B cell (primary cell): Measurements from ENCODE around the gene MMP11. TPM values are rescaled to one million over a fixed set of nuclear protein-coding genes. Genes with fewer than 3 reads are reported as not detected.

Experiments
- ATAC-seq: fragments of 200-7000 bp; cut with Tn5 transposase; one replicate; pipeline ENCODE4 v1.10.0; 2021; ENCODE audit warnings: low read depth, mild to moderate bottlenecking, moderate number of reproducible peaks, moderate library complexity
- CTCF ChIA-PET: fragments of 350-600 bp; sonication (Branson Sonifier 250); formaldehyde crosslinking; loops from one replicate; lab custom pipeline; 2021; ENCODE audit warnings: antibody characterized with exemption, inconsistent platforms; lab: Charles Lee
- POLR2A ChIA-PET: fragments of 350-600 bp; sonication (Branson Sonifier 250); formaldehyde crosslinking; loops from one replicate; lab custom pipeline; 2021; ENCODE audit warnings: antibody characterized with exemption; lab: Charles Lee
- DNase-seq: peaks from one replicate; pipeline ENCODE4 v3.0.0; 2013
- H2AFZ ChIP-seq: 2 replicates; pipeline ENCODE4 v1.6.1; 2012; ENCODE audit warnings: mild to moderate bottlenecking, low read depth, low read length; ENCODE audit not compliant: insufficient read depth, poor library complexity, severe bottlenecking
- H3K27ac ChIP-seq, 2 donors: 1 replicate in 1 of 2; 2 replicates in 1 of 2; pipeline ENCODE4 v1.5.1; 2012 to 2013; ENCODE audit warnings: low read length in 2 of 2, mild to moderate bottlenecking in 2 of 2, moderate library complexity in 1 of 2
- H3K27me3 ChIP-seq, 4 experiments: fragments of 200-600 bp in 1 of 4; sonication (generic) in 1 of 4; replicated peaks in 1 of 4; 1 replicate in 2 of 4; 2 replicates in 2 of 4; pipeline versions ENCODE4 v1.6.1 to v1.7.0; 2013 to 2016; ENCODE audit warnings: low read length in 3 of 4, mild to moderate bottlenecking in 2 of 4, mixed read lengths in 1 of 4, moderate library complexity in 1 of 4; ENCODE audit not compliant: insufficient read depth in 4 of 4, control insufficient read depth in 3 of 4; ENCODE audit errors: control extremely low read depth in 1 of 4
- H3K36me3 ChIP-seq, 2 experiments: replicated peaks in 1 of 2; 1 replicate in 1 of 2; 2 replicates in 1 of 2; pipeline versions ENCODE4 v1.6.1 to v1.7.1; 2013; ENCODE audit warnings: low read length in 1 of 2; ENCODE audit not compliant: insufficient read depth in 2 of 2, control insufficient read depth in 1 of 2; ENCODE audit errors: control extremely low read depth in 1 of 2, extremely low read depth in 1 of 2
- H3K4me1 ChIP-seq, 2 donors: fragments of 200-600 bp in 1 of 2; sonication (generic) in 1 of 2; 1 replicate in 1 of 2; 2 replicates in 1 of 2; pipeline versions ENCODE4 v1.5.1 to v1.6.1; 2013 to 2017; ENCODE audit warnings: low read length in 2 of 2; ENCODE audit not compliant: control insufficient read depth in 2 of 2, insufficient read depth in 2 of 2
- H3K4me2 ChIP-seq: replicated peaks from 2 replicates; pipeline ENCODE3; 2012; ENCODE audit warnings: mild to moderate bottlenecking, low read depth, low read length; ENCODE audit not compliant: poor library complexity, severe bottlenecking
- H3K4me3 ChIP-seq, 5 experiments: fragments of 200-600 bp in 1 of 5; sonication (generic) in 1 of 5; 1 replicate in 3 of 5; 2 replicates in 2 of 5; pipeline versions ENCODE4 v1.5.1 to v1.7.0; 2011 to 2016; ENCODE audit warnings: low read length in 4 of 5, mild to moderate bottlenecking in 4 of 5, low read depth in 2 of 5, control low read depth in 1 of 5, moderate library complexity in 1 of 5; ENCODE audit not compliant: insufficient read depth in 1 of 5; ENCODE audit errors: control extremely low read depth in 1 of 5, extremely low read depth in 1 of 5
- H3K79me2 ChIP-seq: fragments of 200-600 bp; sonication (generic); one replicate; pipeline ENCODE4 v1.6.0; 2016; ENCODE audit warnings: low read length; ENCODE audit not compliant: control insufficient read depth, insufficient read depth
- H3K9ac ChIP-seq: fragments of 200-600 bp; sonication (generic); 2 replicates; pipeline ENCODE4 v1.6.1; 2017; ENCODE audit warnings: mild to moderate bottlenecking, low read length, moderate library complexity
- H3K9me3 ChIP-seq, 3 donors: one replicate each; pipeline versions ENCODE4 v1.6.1 to v1.7.1; 2013; ENCODE audit warnings: low read length in 2 of 3; ENCODE audit not compliant: control insufficient read depth in 2 of 3, insufficient read depth in 1 of 3; ENCODE audit errors: control extremely low read depth in 1 of 3
- H4K20me1 ChIP-seq: 2 replicates; pipeline ENCODE4 v1.6.0; 2012; ENCODE audit warnings: mild to moderate bottlenecking, low read length; ENCODE audit not compliant: insufficient read depth, control insufficient read depth, poor library complexity, severe bottlenecking
- H3K27ac Mint-ChIP-seq: one replicate; pipeline ENCODE4 v1.8.0; 2021; ENCODE audit warnings: mixed read lengths
- H3K27me3 Mint-ChIP-seq: one replicate; pipeline ENCODE4 v1.8.0; 2021; ENCODE audit warnings: mixed read lengths
- H3K4me1 Mint-ChIP-seq: one replicate; pipeline ENCODE4 v1.8.0; 2021; ENCODE audit warnings: mixed read lengths
- H3K4me3 Mint-ChIP-seq: one replicate; pipeline ENCODE4 v1.8.0; 2021; ENCODE audit warnings: mixed read lengths
- H3K9me3 Mint-ChIP-seq: one replicate; pipeline ENCODE4 v1.8.0; 2022; ENCODE audit warnings: mixed read lengths; ENCODE audit not compliant: insufficient read depth
- EZH2 ChIP-seq: IDR thresholded peaks from 2 replicates; pipeline ENCODE4 v1.6.1; 2012; ENCODE audit warnings: borderline replicate concordance, low read depth, mild to moderate bottlenecking, moderate library complexity, low read length; ENCODE audit not compliant: insufficient read depth, poor library complexity, severe bottlenecking
- WGBS: methylation state at CpG from one replicate; pipeline ENCODE4 v1.1.5; 2013; ENCODE audit warnings: missing lambda C conversion rate; ENCODE audit not compliant: insufficient coverage; 5-methylcytosine and 5-hydroxymethylcytosine counted together
- intact Hi-C: fragments of 100-400 bp; cut with micrococcal nuclease; formaldehyde crosslinking; loops from one replicate; pipeline ENCODE4 v1.10.0; 2022
- polyA plus RNA-seq: library from polyadenylated mRNA; depleted of rRNA; stranded (reverse); fragments of >200 nt; gene quantifications from 2 replicates; pipeline ENCODE4 v1.2.3, GENCODE V29; 2012
- total RNA-seq, 2 donors: library from RNA; stranded (reverse); fragments of 120-200 nt in 1 of 2; gene quantifications; 1 replicate in 1 of 2; 2 replicates in 1 of 2; pipeline versions ENCODE4 v1.2.3 to v1.2.4, GENCODE V29; 2013 to 2022
- TF ChIP-seq, protein P1 (sequence below): fragments of 200-600 bp; IDR thresholded peaks from one replicate; pipeline ENCODE4 v1.8.0; 2022; ENCODE audit warnings: antibody characterized with exemption, mild to moderate bottlenecking

MMP11 gene
- total and polyA plus RNA-seq, 2 donors (not counting 1 experiment from before 2014, with no cell fraction given) = 11.6 to 19.0 TPM

DNA sequence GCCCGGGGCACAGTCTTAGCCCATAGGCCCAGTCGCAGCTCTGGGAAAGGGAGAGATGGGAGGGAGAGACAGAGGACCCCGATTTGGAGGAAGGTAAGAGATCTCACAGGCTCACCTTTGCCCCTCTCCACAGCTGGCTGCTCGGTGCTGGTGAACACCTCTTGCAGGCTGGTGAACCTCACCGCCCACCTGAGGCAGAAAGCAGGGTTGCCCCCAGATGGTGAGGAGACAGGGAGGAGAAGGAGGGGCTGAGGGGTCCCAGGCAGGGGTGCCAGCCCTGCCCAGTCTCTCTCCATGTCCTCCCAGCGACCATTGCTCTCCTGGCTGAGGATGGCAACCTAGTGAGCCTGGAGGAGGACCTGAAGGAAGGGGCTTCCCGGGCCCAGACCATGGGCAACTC, 8.7 kb upstream of the MMP11 start:
- Histone ChIP-seq H3K4me3 (peak overlapping the region; percentile 30 to 65 (median 50)), H3K27ac (peak overlapping the region; percentile 34 to 73), H2AFZ (peak overlapping the region; percentile 78), H3K36me3 (no peaks in the 10 kb centered on the region), H3K4me2 (peak overlapping the region; percentile 92), H3K4me1 (peaks cover 40 to 58% of the 10 kb centered on the region in 2 donors), H3K9ac (peak overlapping the region; percentile 61), H3K9me3 (no peaks in the 10 kb centered on the region), H3K79me2 (peaks cover 24% of the 10 kb centered on the region), H3K27me3 (no peaks in the 10 kb centered on the region), H4K20me1 (peaks cover 14% of the 10 kb centered on the region)
- no peak for TF ChIP-seq EZH2
- TF ChIP-seq, protein P1, sequence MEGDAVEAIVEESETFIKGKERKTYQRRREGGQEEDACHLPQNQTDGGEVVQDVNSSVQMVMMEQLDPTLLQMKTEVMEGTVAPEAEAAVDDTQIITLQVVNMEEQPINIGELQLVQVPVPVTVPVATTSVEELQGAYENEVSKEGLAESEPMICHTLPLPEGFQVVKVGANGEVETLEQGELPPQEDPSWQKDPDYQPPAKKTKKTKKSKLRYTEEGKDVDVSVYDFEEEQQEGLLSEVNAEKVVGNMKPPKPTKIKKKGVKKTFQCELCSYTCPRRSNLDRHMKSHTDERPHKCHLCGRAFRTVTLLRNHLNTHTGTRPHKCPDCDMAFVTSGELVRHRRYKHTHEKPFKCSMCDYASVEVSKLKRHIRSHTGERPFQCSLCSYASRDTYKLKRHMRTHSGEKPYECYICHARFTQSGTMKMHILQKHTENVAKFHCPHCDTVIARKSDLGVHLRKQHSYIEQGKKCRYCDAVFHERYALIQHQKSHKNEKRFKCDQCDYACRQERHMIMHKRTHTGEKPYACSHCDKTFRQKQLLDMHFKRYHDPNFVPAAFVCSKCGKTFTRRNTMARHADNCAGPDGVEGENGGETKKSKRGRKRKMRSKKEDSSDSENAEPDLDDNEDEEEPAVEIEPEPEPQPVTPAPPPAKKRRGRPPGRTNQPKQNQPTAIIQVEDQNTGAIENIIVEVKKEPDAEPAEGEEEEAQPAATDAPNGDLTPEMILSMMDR = no peak
- POLR2A ChIA-PET = interaction anchor here (1.9 to 14.3 kb wide), 2 partner anchors 11 to 93 kb away, joined by 4 to 174 read pairs; partner anchors contain the start of genes SLC2A11, VPREB3 and ZNF70
- no peak for DNase-seq
- H3K4me3 Mint-ChIP-seq = peak overlapping the region; percentile 86
- H3K27ac Mint-ChIP-seq = peak overlapping the region; percentile 84
- WGBS = 83% methylated on average over 3 of the region's 7 CpGs
- ATAC-seq = no peak
- H3K4me1 Mint-ChIP-seq = peaks cover 54% of the 10 kb centered on the region
- no peaks in the 10 kb centered on the region for H3K27me3 Mint-ChIP-seq
- no peaks in the 10 kb centered on the region for H3K9me3 Mint-ChIP-seq
- intact Hi-C loops = loop anchor here (1.0 kb wide), 1 partner anchor 12 kb away; no protein-coding TSS in a partner anchor
- CTCF ChIA-PET = interaction anchor here (1.0 to 12.8 kb wide), 3 partner anchors 10 to 86 kb away, joined by 3 to 188 read pairs (median 4); partner anchors contain the start of genes VPREB3 and ZNF70
